ENCODE results near the gene CTDSPL2.
"Not testable (repeated sequence)": the region's sequence is repeated elsewhere in the genome, so short reads cannot be mapped to it uniquely, and the experiment has no call there.

CTDSPL2 gene

DNA sequence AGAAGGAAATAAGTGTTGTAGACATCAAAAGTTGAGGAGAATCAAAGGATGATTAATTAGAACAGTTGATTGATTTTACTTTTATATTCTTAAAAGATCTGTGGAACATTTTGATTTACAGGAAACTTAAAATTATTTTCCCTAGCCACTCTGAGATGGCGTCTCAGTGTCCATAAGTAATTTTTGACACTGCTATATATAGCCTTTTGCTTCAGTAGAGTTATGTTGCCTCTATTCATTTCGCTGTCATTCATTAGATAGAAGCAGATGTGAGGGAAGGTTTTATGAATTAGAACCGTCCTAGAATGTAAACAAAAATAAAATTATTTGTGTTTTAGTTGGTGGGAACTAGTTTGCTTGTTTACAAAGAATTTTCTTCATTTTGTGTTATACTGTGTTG is 58.5 kb downstream of the CTDSPL2 start:
- DNase-seq: no peak

DNA sequence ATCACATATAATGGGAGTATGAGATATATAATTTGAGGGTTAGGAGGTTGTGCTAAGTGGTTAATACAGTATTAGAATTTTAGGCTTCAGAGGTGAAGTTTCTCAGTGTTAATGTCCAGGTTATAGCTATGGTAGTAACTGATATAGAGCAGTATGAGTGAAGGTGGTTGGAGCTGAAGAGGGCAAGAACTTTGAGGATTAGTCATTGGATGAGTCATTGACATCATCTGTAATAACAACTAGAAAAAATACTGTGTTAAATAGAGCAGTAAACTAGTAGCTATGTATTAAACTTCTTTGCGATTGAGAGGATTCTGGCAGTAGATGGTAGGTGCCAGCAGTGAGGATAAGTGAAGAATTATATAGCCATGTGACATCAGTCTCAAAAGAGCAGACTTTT is 62.0 kb downstream of the CTDSPL2 start:
- peak; percentile 63 for DNase-seq

DNA sequence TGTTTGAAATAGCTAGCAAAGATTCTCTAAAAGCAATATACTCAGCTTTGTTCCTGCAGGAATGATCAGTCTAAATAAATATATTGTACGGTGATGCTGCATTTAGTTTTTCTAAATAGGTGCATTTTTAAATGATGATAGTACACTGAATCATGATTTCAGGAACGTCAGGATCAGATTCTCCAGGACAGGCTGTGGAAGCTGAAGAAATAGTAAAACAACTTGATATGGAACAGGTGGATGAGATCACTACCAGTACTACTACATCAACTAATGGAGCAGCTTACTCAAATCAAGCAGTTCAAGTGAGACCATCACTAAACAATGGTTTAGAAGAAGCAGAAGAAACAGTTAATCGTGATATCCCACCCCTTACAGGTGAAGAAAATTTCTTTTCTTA is 63.2 kb downstream of the CTDSPL2 start:
- no peak for DNase-seq

GRCh38 chr15:44492040-44492439 is 64.6 kb downstream of the CTDSPL2 start:
- DNase-seq: no peak

GRCh38 chr15:44492672-44493071 is 65.2 kb downstream of the CTDSPL2 start:
- no peak for DNase-seq

DNA sequence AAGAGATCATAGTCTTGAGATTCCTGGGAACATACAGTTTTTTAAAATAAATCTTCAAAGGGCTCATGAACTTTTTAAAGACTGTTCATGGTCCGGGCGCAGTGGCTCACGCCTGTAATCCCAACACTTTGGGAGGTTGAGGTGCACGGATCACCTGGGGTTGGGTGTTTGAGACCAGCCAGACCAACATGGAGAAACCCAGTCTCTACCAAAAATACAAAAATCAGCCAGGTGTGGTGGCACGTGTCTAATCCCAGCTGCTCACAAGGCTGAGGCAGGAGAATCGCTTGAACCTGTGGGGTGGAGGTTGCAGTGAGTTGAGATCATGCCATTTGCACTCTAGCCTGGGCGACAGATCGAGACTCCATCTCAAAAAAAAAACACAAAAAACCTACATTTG is 68.1 kb downstream of the CTDSPL2 start:
- DNase-seq: no peak

DNA sequence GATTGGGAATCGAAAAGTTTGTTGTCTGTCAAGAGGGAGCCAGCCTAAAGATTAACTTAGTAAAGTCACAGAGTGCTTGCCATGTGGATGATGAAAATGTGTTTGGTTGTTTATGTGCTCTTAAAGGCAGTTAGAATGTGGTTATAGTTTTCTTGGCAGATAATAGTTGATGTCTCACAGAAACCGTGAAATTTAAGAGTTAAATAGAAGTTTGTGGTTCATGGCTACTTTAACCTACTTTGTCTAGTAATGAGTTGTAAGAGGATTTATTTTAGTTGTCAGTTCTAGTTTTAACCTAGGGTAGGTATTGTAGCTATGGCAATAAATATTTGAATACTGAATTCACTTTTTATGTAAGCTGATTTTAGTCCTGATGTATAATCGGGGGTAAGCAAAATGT is 73.1 kb downstream of the CTDSPL2 start:
- peak; percentile 70 for DNase-seq

DNA sequence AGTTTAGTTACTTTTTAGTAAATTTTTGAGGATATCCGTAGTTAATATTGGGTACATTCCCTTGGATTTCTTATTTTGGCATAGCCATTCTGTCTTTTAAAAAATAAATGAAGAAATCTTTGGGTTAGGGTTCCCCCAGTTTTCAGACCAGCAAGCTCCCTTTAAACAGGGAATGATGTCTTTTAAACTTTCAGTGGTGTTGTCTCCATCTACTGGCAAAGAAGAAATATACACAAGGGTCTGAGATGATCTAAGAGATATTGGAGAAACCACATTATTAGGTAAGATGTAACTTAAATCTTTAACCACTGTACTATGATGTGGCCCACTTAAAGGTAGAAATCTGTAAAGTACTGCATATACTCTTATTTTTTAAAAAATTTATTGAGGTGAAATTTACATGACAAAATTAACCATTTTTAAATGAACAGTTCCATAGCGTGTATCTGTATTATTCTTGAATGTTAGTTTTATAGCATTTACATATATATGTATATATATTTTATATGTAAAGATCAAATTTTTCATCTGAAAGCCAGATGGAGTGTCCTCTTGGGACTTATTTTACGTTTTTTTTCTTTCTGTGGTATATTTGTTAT is 74.4 kb downstream of the CTDSPL2 start:
- peak; percentile 51 for DNase-seq

DNA sequence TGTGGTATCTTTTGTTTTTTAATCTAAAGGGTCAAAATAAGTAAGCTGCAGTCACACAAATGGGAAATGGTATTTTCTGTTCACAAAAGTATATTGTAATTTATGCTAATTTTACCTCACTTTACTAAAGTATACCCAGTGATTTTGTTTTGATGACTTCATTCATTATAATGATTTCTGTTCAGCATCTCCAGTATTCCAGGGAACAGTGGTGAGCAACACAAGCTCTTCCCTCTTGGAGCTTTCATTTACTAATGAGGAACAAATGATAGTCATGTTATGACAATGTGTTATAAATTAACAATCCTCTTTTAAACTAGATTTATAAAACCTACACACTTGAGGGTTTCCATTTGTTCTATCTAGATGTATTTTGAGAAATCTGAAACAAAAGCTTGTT is 89.0 kb downstream of the CTDSPL2 start:
- no peak for DNase-seq

- DNase-seq: no peak
Observed at GRCh38 chr15:44519537-44519936, 92.1 kb downstream of the CTDSPL2 start.

DNA sequence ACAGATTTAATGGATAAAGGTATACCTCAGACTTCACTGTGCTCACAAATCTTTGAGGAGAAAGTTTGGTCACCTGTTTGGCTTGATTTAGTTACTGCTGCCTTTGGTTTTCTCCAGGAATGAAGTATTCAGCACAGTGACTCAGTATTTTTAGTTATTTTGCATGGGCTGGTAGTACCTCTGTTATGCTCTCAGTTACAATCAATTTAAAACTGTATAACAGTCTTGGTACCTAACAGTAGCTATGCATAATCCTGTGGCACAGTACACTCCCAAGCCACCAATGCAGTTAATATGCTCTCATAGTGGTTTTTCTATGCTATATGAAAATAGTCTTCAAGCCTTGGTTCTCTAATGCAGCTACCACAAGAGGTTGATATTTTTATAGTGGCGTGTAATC is 97.6 kb downstream of the CTDSPL2 start:
- no peak for DNase-seq

DNA sequence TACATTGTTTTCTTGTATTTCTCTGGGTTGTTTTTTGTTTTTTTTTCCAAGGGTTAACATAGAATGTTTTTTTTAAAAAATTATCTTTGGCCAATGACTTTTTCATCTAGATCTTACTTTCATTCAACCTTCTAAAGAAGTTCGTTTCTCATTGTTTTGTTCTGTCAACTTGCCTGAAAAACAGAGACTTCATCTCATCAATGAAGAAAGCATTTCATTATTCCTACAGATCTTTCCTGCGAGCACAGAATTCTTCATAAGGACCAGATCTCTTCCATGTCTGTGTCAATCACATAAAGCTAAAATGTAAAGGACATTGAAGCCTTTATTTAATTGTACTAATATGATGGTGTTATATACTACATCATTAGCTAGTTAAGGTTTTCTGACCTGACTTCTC is 99.8 kb downstream of the CTDSPL2 start:
- DNase-seq: no peak

DNA sequence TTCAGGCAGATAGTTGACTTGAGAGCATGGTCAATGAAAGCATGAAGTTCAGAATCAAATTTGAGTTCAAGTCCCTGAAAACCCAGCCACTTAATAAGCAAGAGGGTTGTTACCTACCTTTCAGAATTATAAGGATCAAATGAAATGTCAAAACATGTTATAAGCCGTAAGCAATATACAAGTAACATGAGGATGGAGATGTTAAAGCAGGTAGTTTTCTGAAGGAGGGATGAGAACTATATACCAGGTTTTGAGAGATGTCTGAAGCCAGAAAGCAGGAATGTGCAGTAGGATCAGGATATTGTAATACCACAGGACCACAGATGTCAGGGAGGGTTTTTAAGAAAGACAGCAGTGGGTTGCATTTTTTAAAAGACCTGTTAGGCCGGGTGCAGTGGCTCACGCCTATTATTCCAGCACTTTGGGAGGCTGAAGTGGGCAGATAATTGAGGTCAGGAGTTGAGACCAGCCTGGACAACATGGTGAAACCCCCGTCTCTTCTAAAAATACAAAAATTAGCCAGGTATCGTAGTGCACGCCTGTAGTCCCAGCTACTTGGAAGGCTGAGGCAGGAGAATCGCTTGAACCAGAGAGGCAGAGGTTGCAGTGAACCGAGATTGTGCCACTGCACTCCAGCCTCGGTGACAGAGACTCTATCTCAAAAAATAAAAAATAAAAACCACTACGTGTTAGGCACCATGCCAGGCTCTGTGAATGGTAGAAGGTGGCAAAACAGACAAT is 102.6 kb downstream of the CTDSPL2 start:
- DNase-seq: no peak

DNA sequence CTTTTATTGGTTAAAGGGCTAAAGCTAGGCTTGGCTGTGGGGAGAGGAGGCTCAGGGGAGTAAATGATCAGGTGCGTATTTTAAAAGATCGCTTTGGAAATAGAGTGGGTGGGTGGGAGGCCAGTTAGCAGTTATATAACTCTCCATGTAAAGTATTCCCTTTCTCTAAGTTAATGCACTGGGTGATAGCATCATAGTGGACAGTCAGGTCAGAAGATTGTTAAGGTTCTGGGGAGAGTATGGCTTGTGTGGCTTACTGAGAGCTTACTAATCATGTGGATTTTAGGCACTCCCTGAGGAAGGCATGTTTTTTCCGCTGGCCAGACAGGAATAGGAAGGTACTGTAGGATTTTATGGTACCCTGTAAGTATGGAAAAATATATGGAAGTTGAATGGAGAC is 103.2 kb downstream of the CTDSPL2 start:
- no peak for DNase-seq

GRCh38 chr15:44532275-44532674 is 104.8 kb downstream of the CTDSPL2 start:
- not testable (repeated sequence) for DNase-seq

GRCh38 chr15:44532689-44533088 is 105.3 kb downstream of the CTDSPL2 start:
- DNase-seq: peak; percentile 26

DNA sequence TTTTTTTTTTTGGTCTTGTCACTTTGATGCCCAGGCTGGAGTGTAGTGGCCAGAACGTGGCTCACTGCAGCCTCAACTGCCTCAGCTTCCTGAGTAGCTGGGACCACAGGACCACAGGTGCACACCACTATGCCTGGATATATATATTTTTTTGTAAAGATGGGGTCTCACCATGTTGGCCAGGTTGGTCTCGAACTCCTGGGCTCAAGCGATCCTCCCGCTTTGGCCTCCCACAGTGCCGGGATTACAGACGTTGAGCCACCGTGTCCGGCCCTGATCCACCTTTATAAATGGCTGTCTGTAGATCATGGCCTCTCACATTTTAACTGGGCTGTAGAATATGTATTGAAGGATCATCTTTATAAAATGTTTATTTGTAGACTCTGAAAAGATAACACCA is 107.7 kb downstream of the CTDSPL2 start:
- no peak for DNase-seq

DNA sequence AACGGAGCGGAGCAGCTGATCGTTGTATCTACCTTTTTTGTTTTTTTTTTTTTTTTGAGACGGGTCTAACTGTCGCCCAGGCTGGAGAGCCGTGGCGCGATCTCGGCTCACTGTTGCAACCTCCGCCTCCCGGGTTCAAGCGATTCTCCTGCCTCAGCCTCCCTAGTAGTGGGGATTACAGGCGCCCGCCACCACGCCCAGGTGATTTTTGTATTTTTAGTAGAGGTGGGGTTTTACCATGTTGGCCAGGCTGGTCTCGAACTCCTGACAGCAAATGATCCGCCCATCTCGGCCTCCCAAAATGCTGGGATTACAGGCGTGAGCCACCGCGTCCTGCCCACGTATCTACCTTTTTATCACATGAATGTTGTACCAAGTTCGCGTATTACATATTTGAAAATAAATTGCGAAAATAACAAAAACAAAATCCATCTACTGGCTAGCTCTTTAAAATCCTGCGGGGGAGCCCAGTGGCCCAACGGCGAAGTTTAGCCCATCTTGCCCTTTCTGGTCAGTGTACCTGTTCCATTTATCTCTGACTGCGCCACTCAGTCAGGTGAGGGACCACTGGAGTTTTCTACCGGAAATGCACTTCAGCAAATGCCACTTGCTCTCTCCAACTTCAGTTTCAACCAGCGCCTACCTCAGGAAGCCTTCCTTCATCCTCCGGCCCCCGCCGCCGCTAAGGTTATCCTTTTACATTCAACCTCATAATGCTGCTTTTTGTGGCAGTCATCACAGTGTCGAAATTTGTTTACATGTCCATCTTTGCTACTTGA is 108.3 kb downstream of the CTDSPL2 start:
- peak; percentile 31 for DNase-seq

GRCh38 chr15:44536302-44536961 is 109.0 kb downstream of the CTDSPL2 start:
- DNase-seq: no peak

DNA sequence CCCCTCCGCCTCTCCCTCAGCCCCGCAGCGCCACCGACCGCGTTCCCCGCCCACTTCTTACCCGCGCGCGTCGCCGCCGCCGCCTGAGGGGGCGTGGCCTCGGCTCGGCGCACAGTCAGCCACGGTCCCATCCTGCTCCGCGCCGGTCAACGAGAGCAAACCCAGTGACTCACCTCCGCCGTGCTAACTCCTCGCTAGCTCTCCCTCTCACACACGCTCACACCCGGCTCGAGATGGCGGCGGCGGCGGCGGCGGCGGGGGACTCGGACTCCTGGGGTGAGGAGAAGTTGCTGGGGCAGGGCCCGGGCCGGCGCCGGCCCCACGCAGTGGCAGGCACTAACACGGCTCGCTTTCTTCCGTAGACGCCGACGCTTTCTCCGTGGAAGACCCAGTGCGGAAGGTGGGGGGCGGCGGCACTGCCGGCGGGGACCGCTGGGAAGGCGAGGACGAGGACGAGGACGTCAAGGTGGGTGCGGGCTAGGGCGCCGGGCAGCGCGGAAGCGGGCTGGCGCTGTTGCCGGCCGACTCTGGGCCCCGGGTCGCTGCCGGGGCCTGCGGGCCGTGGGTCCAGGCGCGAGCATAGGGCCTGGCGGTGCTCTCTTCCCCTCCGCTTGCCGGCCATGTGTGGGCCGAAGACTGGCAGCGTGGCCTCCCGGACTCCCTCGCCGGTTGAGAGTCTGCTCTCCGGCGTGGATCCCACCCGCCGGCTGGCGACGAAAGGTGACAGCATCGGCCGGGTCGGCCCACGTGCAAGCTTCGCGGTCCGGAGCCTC is 109.7 kb downstream of the CTDSPL2 start, which contains the start of gene EIF3J:
Gene EIF3J, plus strand, starts transcription at position 186 of the 773 bp plus-strand sequence. Its CDS starts 48 bp downstream, at position 234.
- peak; percentile 97 for DNase-seq

- DNase-seq: peak; percentile 34
Observed at GRCh38 chr15:44537735-44538240, 110.4 kb downstream of the CTDSPL2 start.

DNA sequence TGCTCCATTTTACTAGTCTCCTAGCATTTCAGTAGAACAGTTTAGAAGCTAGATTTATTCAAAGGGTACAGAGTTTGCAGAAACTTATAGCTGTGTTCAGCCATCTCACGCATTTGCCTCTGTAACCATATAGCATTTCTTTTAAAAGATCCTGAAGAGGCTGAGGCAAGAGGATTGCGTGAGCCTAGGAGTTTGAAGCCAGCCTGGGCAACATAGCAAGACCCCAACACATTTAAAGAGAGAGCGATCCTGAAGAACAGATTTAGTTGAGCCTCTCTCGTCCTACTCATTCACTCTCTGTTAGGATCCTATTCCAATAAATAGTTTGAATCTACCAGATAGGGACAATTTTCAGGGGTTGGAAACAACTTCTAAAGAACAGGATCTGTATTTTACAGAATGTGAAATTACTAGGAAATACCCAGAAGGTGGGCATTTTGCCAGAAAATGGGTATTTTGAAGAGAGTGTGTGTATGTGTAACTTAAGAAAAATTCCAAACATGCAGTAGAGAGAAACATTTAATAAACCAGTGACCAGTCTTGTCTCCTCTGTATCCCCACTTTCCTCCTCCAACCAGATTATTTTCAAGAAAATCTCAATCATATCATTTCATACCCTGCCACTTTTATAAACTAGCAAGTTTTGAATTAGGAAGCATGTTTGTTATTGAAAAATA is 114.0 kb downstream of the CTDSPL2 start:
- no peak for DNase-seq

Measured in activated CD4-positive, alpha-beta T cell treated with anti-CD3 and anti-CD28 coated beads, Interleukin-10, Interleukin-2, amounts not matched to agents 100 ng/mL and 50 ng/mL, durations not matched to agents 16 hours and 8 hours (primary cell).